K562 (cell line): ENCODE results near the gene RPP21. TPM values are rescaled to one million over a fixed set of nuclear protein-coding genes. Genes with fewer than 3 reads are reported as not detected.

Experiments
- AFF1 ChIP-seq, 2 experiments: fragments of 450-650 bp; IDR thresholded peaks; 2 replicates each; pipeline ENCODE4 v1.6.1; 2018; ENCODE audit warnings: mild to moderate bottlenecking in 2 of 2, low read depth in 1 of 2; ENCODE audit not compliant: partially characterized antibody in 2 of 2
- ARID3B ChIP-seq: fragments of 250-450 bp; sonication (Bioruptor Pico); IDR thresholded peaks from 2 replicates; pipeline ENCODE4 v1.4.0; 2020; ENCODE audit warnings: borderline replicate concordance
- BHLHE40 ChIP-seq: IDR thresholded peaks from 2 replicates; pipeline ENCODE4 v1.6.1; 2011; ENCODE audit warnings: low read length, improper control_type of control experiment
- CREB1 ChIP-seq, 2 experiments: sonication (generic) in 1 of 2; formaldehyde crosslinking in 1 of 2; IDR thresholded peaks; 2 replicates each; pipeline versions ENCODE4 v1.6.1 to v1.8.0; 2012 to 2022; ENCODE audit warnings: inconsistent platforms in 1 of 2, mild to moderate bottlenecking in 1 of 2, missing genetic modification reagents in 1 of 2, moderate library complexity in 1 of 2
- ETS1 ChIP-seq: conservative IDR thresholded peaks from 2 replicates; pipeline ENCODE4 v1.6.1; 2011; ENCODE audit warnings: low read depth, mild to moderate bottlenecking, low read length; ENCODE audit not compliant: control insufficient read depth
- FOXP4 ChIP-seq: sonication (generic); formaldehyde crosslinking; IDR thresholded peaks from 2 replicates; pipeline ENCODE4 v1.8.0; 2022; ENCODE audit warnings: mild to moderate bottlenecking, missing genetic modification reagents, borderline replicate concordance
- GABPB2 ChIP-seq: fragments of 250-450 bp; sonication (Bioruptor Pico); conservative IDR thresholded peaks from 2 replicates; pipeline ENCODE4 v1.5.1; 2021; ENCODE audit warnings: mild to moderate bottlenecking
- KAT8 ChIP-seq: fragments of 450-650 bp; IDR thresholded peaks from 2 replicates; pipeline ENCODE4 v1.6.1; 2016; ENCODE audit warnings: low read depth, mild to moderate bottlenecking
- SFPQ ChIP-seq: fragments of 200-400 bp; formaldehyde crosslinking; IDR thresholded peaks from 2 replicates; pipeline ENCODE4 v1.6.1; 2017; ENCODE audit warnings: mild to moderate bottlenecking, low read depth, low read length, moderate library complexity
- SIN3A ChIP-seq, 2 experiments: fragments of 150-350 bp in 1 of 2; IDR thresholded peaks; 2 replicates each; pipeline ENCODE4 v1.6.1; 2011 to 2016; ENCODE audit warnings: borderline replicate concordance in 2 of 2, low read depth in 2 of 2, low read length in 2 of 2, mild to moderate bottlenecking in 2 of 2, moderate library complexity in 2 of 2; ENCODE audit not compliant: control insufficient read depth in 1 of 2
- XRCC5 ChIP-seq: fragments of 200-400 bp; formaldehyde crosslinking; IDR thresholded peaks from 2 replicates; pipeline ENCODE4 v1.6.1; 2017; ENCODE audit warnings: low read depth, mild to moderate bottlenecking, low read length
- ZNF133 ChIP-seq: fragments of 250-450 bp; sonication (Bioruptor Pico); IDR thresholded peaks from 2 replicates; pipeline ENCODE4 v1.4.0; 2020; ENCODE audit warnings: mild to moderate bottlenecking
- ZNF778 ChIP-seq: fragments of 450-650 bp; formaldehyde crosslinking; IDR thresholded peaks from 2 replicates; pipeline ENCODE4 v1.4.0; 2020; ENCODE audit warnings: mild to moderate bottlenecking, moderate library complexity
- polyA plus RNA-seq, 8 experiments: library from polyadenylated mRNA; depleted of rRNA in 4 of 8; stranded (reverse) in 5 of 8; unstranded in 3 of 8; fragments of >200 nt; fragmentation: Nextera tagmentation in 2 of 8; fragmentation: Illumina TruSeq in 1 of 8; extraction: Ambion mirVana in 2 of 8; extraction: Trizol in 1 of 8; gene quantifications; 2 replicates each; pipeline versions ENCODE4 v1.2.1 to v1.2.3, GENCODE V29; 2011 to 2014; ENCODE audit warnings: inconsistent platforms in 1 of 8, missing spikeins in 1 of 8
- total RNA-seq, 7 experiments: library from RNA; depleted of rRNA in 6 of 7; stranded (reverse); fragments of >200 nt in 6 of 7; fragmentation: Illumina TruSeq in 2 of 7; extraction: Trizol in 2 of 7; gene quantifications; 2 replicates each; pipeline versions ENCODE4 v1.2.1 to v1.2.3, GENCODE V29; 2011 to 2021; ENCODE audit warnings: low replicate concordance in 1 of 7

The RPP21 gene
- total and polyA plus RNA-seq, 9 of the 15 experiments (the other 6 are each of a cell fraction or from before 2014, with no cell fraction given), result 62.1 to 362 (median 166) TPM

GRCh38 chr6:30344868-30345671 is at the start of gene RPP21 (continued):
- peak in 1 of 2 experiments; percentile 55 for TF ChIP-seq AFF1 (IDR thresholded peaks at IDR 0.05; ENCODE audit: low read depth in 1 of 2, partially characterized antibody in 2 of 2)
- TF ChIP-seq ZNF778, result no peak
- TF ChIP-seq ZNF133 (CRISPR knock-in tag), result no peak
- peak; percentile 85 to 88; a peak in 3 of 4 replicates for TF ChIP-seq SIN3A (IDR thresholded peaks at IDR 0.05; ENCODE audit: borderline replicate concordance in 2 of 2, control insufficient read depth in 1 of 2, low read depth in 2 of 2, low read length in 2 of 2)
- no peak for TF ChIP-seq GABPB2
- TF ChIP-seq BHLHE40, result no peak
- no peak for TF ChIP-seq KAT8
- TF ChIP-seq ARID3B (CRISPR knock-in tag), result peak; percentile 78; the same call in 1 of the 2 replicates
- no peak for TF ChIP-seq SFPQ
- TF ChIP-seq XRCC5, result no peak
- TF ChIP-seq FOXP4 (CRISPR knock-in tag), result 0 out of 2 replicates have a peak, but pooled peaks have one; percentile 73
- TF ChIP-seq ETS1, result peak; percentile 97
- no peak; the same call in none of the 2 replicates for TF ChIP-seq CREB1 (IDR thresholded peaks at IDR 0.05)
- no peak for TF ChIP-seq CREB1 (CRISPR knock-in tag; IDR thresholded peaks at IDR 0.05)
